ENCODE measurements around the gene PROZ. TPM values are rescaled to one million over a fixed set of nuclear protein-coding genes. Genes with fewer than 3 reads are reported as not detected.
"Not testable (repeated sequence)": the region's sequence is repeated elsewhere in the genome, so short reads cannot be mapped to it uniquely, and the experiment has no call there.

Gene PROZ
- total RNA-seq, 1 experiment from 2014 or later = not detected

- Histone ChIP-seq H3K18ac (ENCODE audit: insufficient read length, low read depth, low read length) (no peak overlapping the region), H2BK15ac (ENCODE audit: low read depth, low read length) (no peak overlapping the region), H3K9ac (ENCODE audit: extremely low read depth, insufficient read length, low read length) (no peak overlapping the region), H3K9me3 (ENCODE audit: control insufficient read depth, low read depth, low read length) (no peaks in the 10 kb centered on the region), H3K79me2 (ENCODE audit: insufficient read depth, low read length) (no peaks in the 10 kb centered on the region), H3K27me3 (ENCODE audit: insufficient read depth, low read length) (no peaks in the 10 kb centered on the region), H3K4me1 (ENCODE audit: insufficient read depth, low read length) (no peaks in the 10 kb centered on the region; the same call in 1 of the 2 replicates), H3K56ac (ENCODE audit: insufficient read length, low read depth, low read length) (no peak overlapping the region), H2BK12ac (ENCODE audit: insufficient read length, low read depth, low read length) (no peak overlapping the region), H3K4me2 (ENCODE audit: insufficient read depth, insufficient read length, low read length) (no peak overlapping the region), H4K5ac (ENCODE audit: insufficient read length, low read depth, low read length) (no peak overlapping the region), H4K91ac (ENCODE audit: insufficient read length, low read depth, low read length) (no peak overlapping the region), H3K23ac (ENCODE audit: insufficient read length, low read depth, low read length) (no peak overlapping the region), H2AK5ac (ENCODE audit: insufficient read length, low read length) (no peak overlapping the region), H2BK5ac (ENCODE audit: insufficient read length, low read length) (no peak overlapping the region), H3K4ac (ENCODE audit: low read depth, low read length) (no peak overlapping the region), H3K79me1 (ENCODE audit: insufficient read depth, low read depth, low read length, poor library complexity, severe bottlenecking) (no peaks in the 10 kb centered on the region), H2BK120ac (ENCODE audit: low read depth, low read length, poor library complexity, severe bottlenecking) (no peak overlapping the region), H4K20me1 (ENCODE audit: control insufficient read depth, insufficient read depth, insufficient read length) (no peaks in the 10 kb centered on the region), H3T11ph (ENCODE audit: low read length) (no peak overlapping the region), H3K14ac (ENCODE audit: insufficient read depth, low read length) (no peak overlapping the region), H3K23me2 (ENCODE audit: insufficient read length, low read depth, low read length, poor library complexity, severe bottlenecking) (no peaks in the 10 kb centered on the region), H2BK20ac (ENCODE audit: low read depth, low read length, poor library complexity, severe bottlenecking) (no peak overlapping the region), H2AFZ (ENCODE audit: low read length) (no peak overlapping the region), H4K8ac (replicated peaks; ENCODE audit: insufficient read length, low read depth, low read length) (no peak overlapping the region), H3K27ac (ENCODE audit: insufficient read length, low read depth, low read length) (no peak overlapping the region)
- H3K27ac Mint-ChIP-seq = peak overlapping the region in 1 of 3 experiments; percentile 82; a peak in 2 of 7 replicates
- peaks cover 30 to 37% of the 10 kb centered on the region in 2 experiments for H3K4me1 Mint-ChIP-seq
- peaks cover 29% of the 10 kb centered on the region for H3K27me3 Mint-ChIP-seq (ENCODE audit: low read depth)
- H3K9me3 Mint-ChIP-seq = no peaks in the 10 kb centered on the region
- WGBS (ENCODE audit: extremely low coverage, insufficient read length, low lambda C conversion rate) = no CpG with 5 or more reads among the region's 16 CpGs
- no peak for TF ChIP-seq CTCF (conservative IDR thresholded peaks at IDR 0.05)
- DNase-seq = peak; percentile 29
- H3K4me3 Mint-ChIP-seq = no peak overlapping the region
- no peaks in the 10 kb centered on the region for H3K36me3 Mint-ChIP-seq (ENCODE audit: insufficient read depth in 1 of 3, low read depth in 3 of 3)
These were observed 3.0 kb downstream of the PROZ start for GRCh38 chr13:113161433-113161832.

- not testable (repeated sequence) for H3T11ph ChIP-seq (ENCODE audit: low read length)
These were observed 3.5 kb downstream of the PROZ start for GRCh38 chr13:113161975-113162374.

More at GRCh38 chr13:113161975-113162374, 3.5 kb downstream of the PROZ start:
- H3K4ac ChIP-seq (ENCODE audit: low read depth, low read length); H3K79me1 ChIP-seq (ENCODE audit: insufficient read depth, low read depth, low read length, poor library complexity, severe bottlenecking); H3K9ac ChIP-seq (ENCODE audit: extremely low read depth, insufficient read length, low read length); H3K27ac ChIP-seq (ENCODE audit: insufficient read length, low read depth, low read length); H2AFZ ChIP-seq (ENCODE audit: low read length); H3K27me3 ChIP-seq (ENCODE audit: insufficient read depth, low read length); H2BK120ac ChIP-seq (ENCODE audit: low read depth, low read length, poor library complexity, severe bottlenecking); H4K8ac ChIP-seq (replicated peaks; ENCODE audit: insufficient read length, low read depth, low read length); H3K4me2 ChIP-seq (ENCODE audit: insufficient read depth, insufficient read length, low read length); H2BK20ac ChIP-seq (ENCODE audit: low read depth, low read length, poor library complexity, severe bottlenecking); H3K79me2 ChIP-seq (ENCODE audit: insufficient read depth, low read length); H2AK5ac ChIP-seq (ENCODE audit: insufficient read length, low read length); H3K9me3 Mint-ChIP-seq; H2BK15ac ChIP-seq (ENCODE audit: low read depth, low read length); H3K9me3 ChIP-seq (ENCODE audit: control insufficient read depth, low read depth, low read length); H4K5ac ChIP-seq (ENCODE audit: insufficient read length, low read depth, low read length); H3K23me2 ChIP-seq (ENCODE audit: insufficient read length, low read depth, low read length, poor library complexity, severe bottlenecking); H4K91ac ChIP-seq (ENCODE audit: insufficient read length, low read depth, low read length); H3K18ac ChIP-seq (ENCODE audit: insufficient read length, low read depth, low read length); H3K4me1 ChIP-seq (ENCODE audit: insufficient read depth, low read length); H4K20me1 ChIP-seq (ENCODE audit: control insufficient read depth, insufficient read depth, insufficient read length); H3K4me3 Mint-ChIP-seq; H3K56ac ChIP-seq (ENCODE audit: insufficient read length, low read depth, low read length); DNase-seq; H2BK5ac ChIP-seq (ENCODE audit: insufficient read length, low read length); H3K27ac Mint-ChIP-seq; H3K14ac ChIP-seq (ENCODE audit: insufficient read depth, low read length); H3K36me3 Mint-ChIP-seq (ENCODE audit: insufficient read depth in 1 of 3, low read depth in 3 of 3); H3K23ac ChIP-seq (ENCODE audit: insufficient read length, low read depth, low read length); H2BK12ac ChIP-seq (ENCODE audit: insufficient read length, low read depth, low read length): not testable (repeated sequence)
- WGBS (ENCODE audit: extremely low coverage, insufficient read length, low lambda C conversion rate) = no CpG with 5 or more reads among the region's 13 CpGs
- Mint-ChIP-seq H3K27me3 (ENCODE audit: low read depth) (peaks cover 28% of the 10 kb centered on the region), H3K4me1 (peaks cover 30 to 37% of the 10 kb centered on the region in 2 experiments)

Measured in H9 (cell line).